ENCODE data around the gene GRAMD1A. TPM values are rescaled to one million over a fixed set of nuclear protein-coding genes. Genes with fewer than 3 reads are reported as not detected.

The GRAMD1A gene
- polyA plus RNA-seq, 1 of the 3 experiments (the other 2 are of a cell fraction) = 81.9 TPM

DNA sequence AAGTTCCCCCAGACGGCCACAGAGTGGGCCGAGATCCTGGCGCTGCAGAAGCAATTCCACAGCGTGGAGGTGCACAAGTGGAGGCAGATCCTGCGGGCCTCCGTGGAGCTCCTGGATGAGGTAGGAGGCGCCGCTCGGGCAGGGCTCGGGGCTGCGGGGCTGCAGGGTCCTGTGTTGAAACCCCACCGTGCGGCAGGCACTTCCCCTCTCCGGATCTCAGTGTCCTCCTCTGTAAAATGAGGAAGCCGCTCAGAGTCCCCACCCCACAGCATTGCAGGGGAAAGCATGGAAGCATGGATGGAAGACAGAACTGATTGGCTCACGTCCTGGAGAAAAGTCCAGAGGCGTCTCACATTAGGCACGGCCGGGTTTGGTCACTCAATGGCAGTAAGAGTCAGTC is 23.3 kb downstream of the GRAMD1A start:
- peaks cover 0 to 6% of the 10 kb centered on the region in 2 experiments; a peak in 1 of 4 replicates for H3K4me1 ChIP-seq (ENCODE audit: control insufficient read depth in 1 of 2, insufficient read depth in 2 of 2, low read depth in 1 of 2, low read length in 1 of 2)
- H3K9me3 ChIP-seq = no peaks in the 10 kb centered on the region
- no peak for DNase-seq
- H3K27me3 ChIP-seq (ENCODE audit: insufficient read depth) = no peaks in the 10 kb centered on the region
- H3F3A ChIP-seq (replicated peaks; ENCODE audit: insufficient read depth) = peaks cover 7% of the 10 kb centered on the region
- H3K4me2 ChIP-seq = no peak overlapping the region
- no peak overlapping the region for H3K4me3 ChIP-seq (ENCODE audit: low read depth in 2 of 2, low read length in 1 of 2)
- H3K79me2 ChIP-seq (ENCODE audit: insufficient read depth) = no peaks in the 10 kb centered on the region
- no peak for TF ChIP-seq SMC3 (IDR thresholded peaks at IDR 0.05; ENCODE audit: low read depth, low read length)
- no peak for TF ChIP-seq TAF1 (IDR thresholded peaks at IDR 0.05; ENCODE audit: borderline replicate concordance, low read depth, low read length)
- TF ChIP-seq IRF3 (IDR thresholded peaks at IDR 0.05; ENCODE audit: low read depth, low read length) = no peak
- TF ChIP-seq FOXM1 (IDR thresholded peaks at IDR 0.05; ENCODE audit: low read depth) = no peak
- TF ChIP-seq RFX5 (IDR thresholded peaks at IDR 0.05; ENCODE audit: low read length) = no peak
- no peak for TF ChIP-seq FOSL2 (IDR thresholded peaks at IDR 0.05; ENCODE audit: borderline replicate concordance, low read depth)
- no peak for TF ChIP-seq YY1 (IDR thresholded peaks at IDR 0.05; ENCODE audit: low read depth)
- ChIA-PET POLR2A (no interaction called here), CTCF (no interaction called here)
- H3K36me3 ChIP-seq (replicated peaks in 1 of 2; ENCODE audit: control insufficient read depth in 1 of 2, insufficient read depth in 2 of 2, low read length in 1 of 2) = peaks cover 7 to 60% of the 10 kb centered on the region in 2 experiments
- no peaks in the 10 kb centered on the region for H4K20me1 ChIP-seq (ENCODE audit: insufficient read depth)
- no peak overlapping the region for H2AFZ ChIP-seq (ENCODE audit: low read depth)
- H3K9ac ChIP-seq = no peak overlapping the region
- 88% methylated on average over 18 of the region's 19 CpGs for whole genome bisulfite sequencing (ENCODE audit: low lambda C conversion rate)
- no peak overlapping the region for H3K27ac ChIP-seq (ENCODE audit: low read depth in 2 of 2, low read length in 1 of 2)
- no peaks in the 10 kb centered on the region for H3K9me2 ChIP-seq

DNA sequence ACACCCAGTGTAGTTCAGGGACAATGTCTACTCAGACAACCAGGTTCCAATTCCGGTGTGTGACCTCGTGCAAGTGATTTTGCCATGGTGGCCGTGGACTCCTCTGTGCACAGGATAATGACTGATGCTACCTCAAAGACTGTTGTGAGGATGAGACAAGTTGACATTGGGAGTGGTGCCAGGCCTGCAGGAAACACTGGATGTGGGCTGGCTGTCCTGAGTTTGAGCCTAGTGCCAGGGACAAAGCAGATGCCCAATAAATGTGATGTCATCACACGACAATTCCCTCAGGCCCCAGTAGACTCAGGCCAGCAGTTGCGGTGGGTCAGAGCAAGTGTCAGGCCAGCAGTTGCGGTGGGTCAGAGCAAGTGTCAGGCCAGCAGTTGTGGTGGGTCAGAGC is 24.0 kb downstream of the GRAMD1A start:
- 87% methylated on average over 6 of the region's 6 CpGs for WGBS (ENCODE audit: low lambda C conversion rate)
- no peaks in the 10 kb centered on the region for H3K9me2 ChIP-seq
- no peak overlapping the region for H3K9ac ChIP-seq
- no peaks in the 10 kb centered on the region for H3K79me2 ChIP-seq (ENCODE audit: insufficient read depth)
- no peak overlapping the region for H2AFZ ChIP-seq (ENCODE audit: low read depth)
- DNase-seq = no peak
- H3K27me3 ChIP-seq (ENCODE audit: insufficient read depth) = no peaks in the 10 kb centered on the region
- ChIA-PET CTCF (interaction anchor here (1.3 to 1.5 kb wide), 2 partner anchors 20 to 51 kb away, joined by 3 to 5 read pairs; no protein-coding TSS in a partner anchor), POLR2A (no interaction called here)
- peaks cover 7% of the 10 kb centered on the region for H3F3A ChIP-seq (replicated peaks; ENCODE audit: insufficient read depth)
- TF ChIP-seq TAF1 (IDR thresholded peaks at IDR 0.05; ENCODE audit: borderline replicate concordance, low read depth, low read length) = no peak
- no peak for TF ChIP-seq NFIC (IDR thresholded peaks at IDR 0.05; ENCODE audit: borderline replicate concordance)
- no peak for TF ChIP-seq GATA2 (CRISPR knock-in tag; IDR thresholded peaks at IDR 0.05)
- no peak for TF ChIP-seq FOXM1 (IDR thresholded peaks at IDR 0.05; ENCODE audit: low read depth)
- no peak for TF ChIP-seq USF2 (IDR thresholded peaks at IDR 0.05; ENCODE audit: borderline replicate concordance, low read depth, low read length)
- H4K20me1 ChIP-seq (ENCODE audit: insufficient read depth) = no peaks in the 10 kb centered on the region
- H3K27ac ChIP-seq (ENCODE audit: low read depth in 2 of 2, low read length in 1 of 2) = no peak overlapping the region
- H3K9me3 ChIP-seq = no peaks in the 10 kb centered on the region
- no peak overlapping the region for H3K4me3 ChIP-seq (ENCODE audit: low read depth in 2 of 2, low read length in 1 of 2)
- H3K4me1 ChIP-seq (ENCODE audit: control insufficient read depth in 1 of 2, insufficient read depth in 2 of 2, low read depth in 1 of 2, low read length in 1 of 2) = peaks cover 0 to 6% of the 10 kb centered on the region in 2 experiments; a peak in 1 of 4 replicates
- H3K4me2 ChIP-seq = no peak overlapping the region
- peaks cover 7 to 57% of the 10 kb centered on the region in 2 experiments for H3K36me3 ChIP-seq (replicated peaks in 1 of 2; ENCODE audit: control insufficient read depth in 1 of 2, insufficient read depth in 2 of 2, low read length in 1 of 2)

Data from SK-N-SH (cell line).